ENCODE data around the gene PCBP3.

Gene PCBP3

GRCh38 chr21:45869121-45870007 lies 225.8 kb downstream of the PCBP3 start:
- TF ChIP-seq CTCF (IDR thresholded peaks at IDR 0.05; ENCODE audit: extremely low read depth, missing control alignments): no peak
- DNase-seq (ENCODE audit: low spot score): no peak

GRCh38 chr21:45870421-45870820 lies 226.9 kb downstream of the PCBP3 start:
- TF ChIP-seq CTCF (IDR thresholded peaks at IDR 0.05; ENCODE audit: extremely low read depth, missing control alignments): no peak
- DNase-seq (ENCODE audit: low spot score): no peak

GRCh38 chr21:45870851-45871615 lies 227.5 kb downstream of the PCBP3 start:
- TF ChIP-seq CTCF (IDR thresholded peaks at IDR 0.05; ENCODE audit: extremely low read depth, missing control alignments): no peak
- DNase-seq (ENCODE audit: low spot score): no peak

- TF ChIP-seq CTCF (IDR thresholded peaks at IDR 0.05; ENCODE audit: extremely low read depth, missing control alignments): no peak
- DNase-seq (ENCODE audit: low spot score): no peak
Observed at GRCh38 chr21:45871616-45872236, 228.2 kb downstream of the PCBP3 start.

GRCh38 chr21:45872471-45872870 lies 228.9 kb downstream of the PCBP3 start:
- DNase-seq (ENCODE audit: low spot score): no peak

GRCh38 chr21:45872902-45873301 lies 229.4 kb downstream of the PCBP3 start:
- no peak for TF ChIP-seq CTCF (IDR thresholded peaks at IDR 0.05; ENCODE audit: extremely low read depth, missing control alignments)
- DNase-seq (ENCODE audit: low spot score): no peak

More at GRCh38 chr21:45872471-45872870, 228.9 kb downstream of the PCBP3 start:
- no peak for TF ChIP-seq CTCF (IDR thresholded peaks at IDR 0.05; ENCODE audit: extremely low read depth, missing control alignments)

GRCh38 chr21:45873418-45873817 lies 229.9 kb downstream of the PCBP3 start:
- no peak for TF ChIP-seq CTCF (IDR thresholded peaks at IDR 0.05; ENCODE audit: extremely low read depth, missing control alignments)

More at GRCh38 chr21:45873418-45873817, 229.9 kb downstream of the PCBP3 start:
- no peak for DNase-seq (ENCODE audit: low spot score)
